Nephron (organoid): Measurements from ENCODE around the gene SLC39A10.

Source experiments
- H3K27ac Mint-ChIP-seq, 3 experiments: 2 replicates each; pipeline ENCODE4 v1.8.0; 2020; ENCODE audit warnings: mixed read lengths in 3 of 3, mild to moderate bottlenecking in 2 of 3, moderate library complexity in 1 of 3
- H3K27me3 Mint-ChIP-seq: 2 replicates; pipeline ENCODE4 v1.8.0; 2021; ENCODE audit warnings: low read depth, mild to moderate bottlenecking, moderate library complexity, mixed read lengths
- H3K36me3 Mint-ChIP-seq: 2 replicates; pipeline ENCODE4 v1.8.0; 2020; ENCODE audit warnings: low read depth, mixed read lengths
- H3K4me1 Mint-ChIP-seq: 2 replicates; pipeline ENCODE4 v1.8.0; 2020; ENCODE audit warnings: mixed read lengths
- H3K4me3 Mint-ChIP-seq, 3 experiments: 2 replicates each; pipeline ENCODE4 v1.8.0; 2020; ENCODE audit warnings: mild to moderate bottlenecking in 3 of 3, mixed read lengths in 3 of 3, moderate library complexity in 2 of 3
- H3K9me3 Mint-ChIP-seq: 2 replicates; pipeline ENCODE4 v1.8.0; 2020; ENCODE audit warnings: mixed read lengths
- CTCF ChIP-seq, 3 experiments: fragments of 200-600 bp; sonication (generic); IDR thresholded peaks; one replicate each; pipeline ENCODE4 v1.5.0; 2021; ENCODE audit warnings: antibody characterized with exemption in 3 of 3; ENCODE audit not compliant: unreplicated experiment in 3 of 3

SLC39A10 gene

GRCh38 chr2:195758846-195759245 lies 101.8 kb downstream of the SLC39A10 start:
- no peak for TF ChIP-seq CTCF (IDR thresholded peaks at IDR 0.05; ENCODE audit: unreplicated experiment in 3 of 3)
- no peaks in the 10 kb centered on the region for H3K27me3 Mint-ChIP-seq
- no peaks in the 10 kb centered on the region for H3K4me1 Mint-ChIP-seq
- peaks cover 24% of the 10 kb centered on the region for H3K9me3 Mint-ChIP-seq
- H3K36me3 Mint-ChIP-seq = peaks cover 5% of the 10 kb centered on the region
- H3K4me3 Mint-ChIP-seq = no peak overlapping the region
- no peak overlapping the region for H3K27ac Mint-ChIP-seq

- Mint-ChIP-seq H3K9me3 (peaks cover 30% of the 10 kb centered on the region), H3K36me3 (peaks cover 10% of the 10 kb centered on the region), H3K4me1 (no peaks in the 10 kb centered on the region), H3K4me3 (no peak overlapping the region), H3K27me3 (no peaks in the 10 kb centered on the region), H3K27ac (no peak overlapping the region)
- TF ChIP-seq CTCF (IDR thresholded peaks at IDR 0.05; ENCODE audit: unreplicated experiment in 3 of 3) = no peak
Measured at GRCh38 chr2:195759877-195760276, 102.9 kb downstream of the SLC39A10 start.

- TF ChIP-seq CTCF (IDR thresholded peaks at IDR 0.05; ENCODE audit: unreplicated experiment in 3 of 3) = no peak
Measured at GRCh38 chr2:195763866-195764265, 106.8 kb downstream of the SLC39A10 start.

GRCh38 chr2:195766691-195767090 lies 109.7 kb downstream of the SLC39A10 start:
- peaks cover 33% of the 10 kb centered on the region for H3K9me3 Mint-ChIP-seq
- no peak overlapping the region for H3K4me3 Mint-ChIP-seq
- H3K36me3 Mint-ChIP-seq = peaks cover 21% of the 10 kb centered on the region
- no peak overlapping the region for H3K27ac Mint-ChIP-seq
- H3K27me3 Mint-ChIP-seq = no peaks in the 10 kb centered on the region
- no peaks in the 10 kb centered on the region for H3K4me1 Mint-ChIP-seq
- TF ChIP-seq CTCF (IDR thresholded peaks at IDR 0.05; ENCODE audit: unreplicated experiment in 3 of 3) = no peak

More at GRCh38 chr2:195763866-195764265, 106.8 kb downstream of the SLC39A10 start:
- no peak overlapping the region for H3K4me3 Mint-ChIP-seq
- no peaks in the 10 kb centered on the region for H3K4me1 Mint-ChIP-seq
- no peak overlapping the region for H3K27ac Mint-ChIP-seq
- H3K9me3 Mint-ChIP-seq = peaks cover 39% of the 10 kb centered on the region
- H3K36me3 Mint-ChIP-seq = peaks cover 15% of the 10 kb centered on the region
- no peaks in the 10 kb centered on the region for H3K27me3 Mint-ChIP-seq

- no peak for TF ChIP-seq CTCF (IDR thresholded peaks at IDR 0.05; ENCODE audit: unreplicated experiment in 3 of 3)
- Mint-ChIP-seq H3K4me1 (no peaks in the 10 kb centered on the region), H3K9me3 (peaks cover 20% of the 10 kb centered on the region), H3K36me3 (peaks cover 16% of the 10 kb centered on the region), H3K4me3 (no peak overlapping the region), H3K27me3 (no peaks in the 10 kb centered on the region), H3K27ac (no peak overlapping the region)
Measured at GRCh38 chr2:195768431-195768830, 111.4 kb downstream of the SLC39A10 start.

GRCh38 chr2:195769975-195770374 lies 112.9 kb downstream of the SLC39A10 start:
- H3K9me3 Mint-ChIP-seq = peaks cover 11% of the 10 kb centered on the region
- peaks cover 10% of the 10 kb centered on the region for H3K36me3 Mint-ChIP-seq
- no peak overlapping the region for H3K4me3 Mint-ChIP-seq
- no peaks in the 10 kb centered on the region for H3K27me3 Mint-ChIP-seq
- H3K4me1 Mint-ChIP-seq = no peaks in the 10 kb centered on the region
- no peak overlapping the region for H3K27ac Mint-ChIP-seq
- no peak for TF ChIP-seq CTCF (IDR thresholded peaks at IDR 0.05; ENCODE audit: unreplicated experiment in 3 of 3)
